ENCODE results near the gene ANKRD44.

Gene ANKRD44

DNA sequence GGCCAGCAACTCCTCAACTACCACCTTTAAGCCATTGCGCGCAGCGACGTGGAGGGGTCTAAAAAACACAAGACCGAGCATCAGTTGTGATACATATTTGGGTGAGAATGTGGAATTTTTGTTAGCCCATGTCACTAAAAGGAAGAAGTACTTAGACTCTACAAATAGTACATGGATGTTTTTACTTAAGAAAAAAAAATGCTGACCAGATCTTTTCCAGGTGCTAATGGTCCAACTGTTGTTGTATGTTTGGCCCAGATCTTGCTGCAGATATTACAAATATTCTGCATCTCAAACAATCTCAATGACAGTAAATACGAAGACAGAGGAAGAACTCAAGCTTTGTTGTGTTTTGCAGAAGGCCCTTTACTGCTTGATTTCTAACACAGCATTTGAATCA, 317.0 kb downstream of the ANKRD44 start:
- Mint-ChIP-seq H3K4me3 (no peak overlapping the region), H3K27me3 (no peaks in the 10 kb centered on the region), H3K27ac (no peak overlapping the region), H3K4me1 (peaks cover 40% of the 10 kb centered on the region), H3K9me3 (no peaks in the 10 kb centered on the region)
- ATAC-seq (no peak), DNase-seq (no peak)

DNA sequence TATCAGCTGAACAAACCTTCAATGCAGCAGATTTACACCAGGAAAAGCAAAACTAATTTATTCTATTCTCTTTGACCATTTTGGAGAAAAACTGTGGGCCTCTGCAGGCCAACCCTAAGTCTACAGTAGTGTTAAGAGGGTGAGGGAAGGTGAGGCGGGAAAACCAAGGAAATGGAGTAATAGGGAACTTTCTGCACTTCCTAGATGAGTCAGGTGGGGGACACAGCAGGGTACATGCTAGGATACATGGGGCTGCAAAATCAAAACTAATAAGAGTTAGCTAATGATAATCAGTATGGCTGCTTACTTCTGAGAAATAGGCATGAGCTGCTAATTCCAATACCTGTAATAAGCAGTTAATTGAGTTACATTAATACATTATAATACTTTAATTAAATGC, 318.1 kb downstream of the ANKRD44 start:
- H3K27me3 Mint-ChIP-seq, result no peaks in the 10 kb centered on the region
- DNase-seq (no peak), ATAC-seq (no peak)
- peaks cover 52% of the 10 kb centered on the region for H3K4me1 Mint-ChIP-seq
- H3K27ac Mint-ChIP-seq, result peak overlapping the region in 1 of 2 donors; percentile 42
- no peaks in the 10 kb centered on the region for H3K9me3 Mint-ChIP-seq
- no peak overlapping the region for H3K4me3 Mint-ChIP-seq

- H3K27me3 Mint-ChIP-seq, result no peaks in the 10 kb centered on the region
- peak overlapping the region; percentile 91 to 92 for H3K27ac Mint-ChIP-seq
- peak overlapping the region; percentile 11 to 49 for H3K4me3 Mint-ChIP-seq
- peaks cover 0 to 2% of the 10 kb centered on the region in 2 donors for H3K9me3 Mint-ChIP-seq
- H3K4me1 Mint-ChIP-seq, result peaks cover 67% of the 10 kb centered on the region
- no peak for DNase-seq
- no peak for ATAC-seq
These were observed 319.7 kb downstream of the ANKRD44 start for GRCh38 chr2:196990788-196991461.

DNA sequence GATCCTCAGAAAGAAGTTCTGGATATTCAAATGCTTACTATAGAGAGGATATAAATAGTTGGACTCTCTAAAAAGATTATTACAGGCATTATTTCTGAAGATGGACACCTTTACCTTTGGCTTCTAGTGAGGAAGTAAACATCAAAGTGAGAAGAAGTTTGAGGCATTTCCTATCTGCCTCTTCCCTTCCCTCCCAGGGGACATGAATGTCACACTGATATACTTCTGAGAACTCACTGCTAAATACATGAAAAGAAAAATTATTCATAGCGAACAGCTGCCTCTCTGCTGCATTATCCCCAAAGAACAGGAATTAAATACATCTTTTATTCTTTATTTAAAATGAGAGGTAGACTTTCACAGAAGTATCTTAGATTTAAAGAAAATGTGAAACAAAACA, 320.5 kb downstream of the ANKRD44 start:
- ATAC-seq (no peak), DNase-seq (no peak)
- Mint-ChIP-seq H3K4me1 (peaks cover 68% of the 10 kb centered on the region), H3K27me3 (no peaks in the 10 kb centered on the region), H3K27ac (peak overlapping the region; percentile 80 to 91), H3K4me3 (peak overlapping the region in 1 of 2 donors; percentile 49), H3K9me3 (peaks cover 0 to 8% of the 10 kb centered on the region in 2 donors)

DNA sequence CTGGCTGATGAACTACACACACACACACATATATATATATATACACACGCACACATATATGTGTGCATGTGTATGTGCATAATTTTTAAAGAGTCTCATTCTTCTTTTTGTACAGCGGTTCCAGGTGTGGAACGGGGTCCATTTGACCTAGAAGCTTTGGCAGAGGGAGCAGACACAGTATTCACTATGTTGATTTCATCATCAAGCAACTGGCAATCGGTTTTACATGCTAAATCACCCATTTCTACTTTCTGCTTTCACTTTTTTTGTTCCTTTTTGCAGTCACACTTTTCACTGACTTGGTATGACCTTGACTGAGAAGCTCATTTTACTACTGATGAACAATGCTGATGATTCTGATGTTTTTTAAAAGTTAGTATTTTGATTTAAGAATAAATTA, 321.1 kb downstream of the ANKRD44 start:
- Mint-ChIP-seq H3K9me3 (peaks cover 0 to 8% of the 10 kb centered on the region in 2 donors), H3K4me3 (peak overlapping the region in 1 of 2 donors; percentile 60), H3K27ac (peak overlapping the region; percentile 80 to 93), H3K4me1 (peaks cover 68% of the 10 kb centered on the region), H3K27me3 (no peaks in the 10 kb centered on the region)
- DNase-seq, result no peak
- ATAC-seq, result no peak

DNA sequence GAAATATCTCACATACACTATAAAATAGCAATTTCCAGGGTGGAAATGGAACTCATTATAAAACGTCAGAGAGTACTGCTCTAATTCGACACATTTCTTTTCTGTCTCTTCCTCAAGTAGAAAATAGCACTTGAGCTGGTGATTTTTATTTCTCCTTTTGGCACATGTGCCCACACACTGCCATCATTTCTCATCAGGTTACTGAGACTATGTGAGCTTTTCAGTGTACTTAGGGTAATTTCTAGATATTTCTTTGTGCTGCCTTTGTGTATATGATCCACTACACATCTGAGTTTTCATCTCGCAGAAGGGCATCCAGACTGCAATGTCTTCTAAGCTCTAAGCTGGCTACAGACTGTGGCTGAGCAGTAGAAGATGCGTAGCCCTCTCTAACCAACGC, 321.9 kb downstream of the ANKRD44 start:
- ATAC-seq, result no peak
- Mint-ChIP-seq H3K4me1 (peaks cover 68% of the 10 kb centered on the region), H3K27ac (peak overlapping the region; percentile 84 to 93), H3K4me3 (peak overlapping the region; percentile 32 to 60), H3K27me3 (no peaks in the 10 kb centered on the region), H3K9me3 (peaks cover 0 to 8% of the 10 kb centered on the region in 2 donors)
- DNase-seq, result no peak

DNA sequence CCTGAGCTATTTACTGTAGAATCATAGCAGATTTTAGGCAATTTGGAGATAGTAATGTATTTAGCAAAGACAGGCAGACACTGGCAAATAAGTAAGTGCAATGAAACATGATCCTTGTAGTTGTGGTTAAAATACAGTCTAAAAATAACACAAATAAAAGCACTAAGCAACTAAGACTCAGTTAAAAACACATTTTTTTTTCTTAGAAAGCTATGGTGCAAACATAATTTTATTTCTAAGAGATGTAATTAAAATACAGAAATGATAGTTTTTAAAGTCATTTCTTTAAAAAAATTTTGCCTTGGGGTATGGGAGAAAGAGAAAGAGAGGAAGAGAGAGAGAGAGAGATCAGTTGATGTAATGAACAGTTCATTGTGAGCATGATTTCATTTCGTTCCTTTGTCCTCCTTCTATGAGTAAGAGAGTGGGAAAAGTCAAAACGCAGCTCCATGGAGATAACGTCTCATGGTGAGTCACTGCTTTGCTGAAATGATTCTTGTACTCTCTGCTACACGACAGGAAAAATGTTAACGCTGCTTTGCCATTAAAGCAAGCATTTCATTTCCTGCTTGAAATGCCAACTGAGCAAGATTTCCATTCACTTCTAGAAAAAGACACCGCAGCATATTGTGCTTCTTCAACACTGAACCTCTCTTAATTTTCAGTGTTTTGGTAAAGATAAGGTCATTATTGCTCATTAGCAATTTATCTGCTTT, 322.8 kb downstream of the ANKRD44 start:
- H3K27me3 Mint-ChIP-seq, result no peaks in the 10 kb centered on the region
- peak overlapping the region; percentile 60 to 62 for H3K4me3 Mint-ChIP-seq
- H3K9me3 Mint-ChIP-seq, result peaks cover 0 to 8% of the 10 kb centered on the region in 2 donors
- H3K4me1 Mint-ChIP-seq, result peaks cover 68% of the 10 kb centered on the region
- ATAC-seq (peak; percentile 97), DNase-seq (peak; percentile 16 to 64)
- peak overlapping the region; percentile 84 to 93 for H3K27ac Mint-ChIP-seq

DNA sequence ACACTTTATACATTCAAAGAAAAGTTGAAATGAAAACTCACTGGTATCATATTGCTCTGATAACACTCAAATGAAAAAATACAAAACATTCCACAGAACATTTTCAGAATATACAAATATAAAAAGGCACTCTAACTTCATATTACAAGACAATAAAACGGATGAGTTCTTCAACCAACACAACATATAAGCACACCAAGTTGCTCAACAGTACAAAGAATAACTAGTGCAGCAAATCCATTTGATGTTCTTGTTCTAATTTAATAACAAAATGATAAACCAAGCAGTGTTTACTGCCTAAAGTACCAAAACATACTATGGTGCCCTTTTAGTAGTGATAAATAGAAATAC, 323.3 kb downstream of the ANKRD44 start:
- DNase-seq, result no peak
- no peak for ATAC-seq
- Mint-ChIP-seq H3K9me3 (peaks cover 1 to 8% of the 10 kb centered on the region in 2 donors), H3K27ac (peak overlapping the region; percentile 34 to 93), H3K4me1 (peaks cover 64% of the 10 kb centered on the region), H3K27me3 (no peaks in the 10 kb centered on the region), H3K4me3 (peak overlapping the region in 1 of 2 donors; percentile 3)

DNA sequence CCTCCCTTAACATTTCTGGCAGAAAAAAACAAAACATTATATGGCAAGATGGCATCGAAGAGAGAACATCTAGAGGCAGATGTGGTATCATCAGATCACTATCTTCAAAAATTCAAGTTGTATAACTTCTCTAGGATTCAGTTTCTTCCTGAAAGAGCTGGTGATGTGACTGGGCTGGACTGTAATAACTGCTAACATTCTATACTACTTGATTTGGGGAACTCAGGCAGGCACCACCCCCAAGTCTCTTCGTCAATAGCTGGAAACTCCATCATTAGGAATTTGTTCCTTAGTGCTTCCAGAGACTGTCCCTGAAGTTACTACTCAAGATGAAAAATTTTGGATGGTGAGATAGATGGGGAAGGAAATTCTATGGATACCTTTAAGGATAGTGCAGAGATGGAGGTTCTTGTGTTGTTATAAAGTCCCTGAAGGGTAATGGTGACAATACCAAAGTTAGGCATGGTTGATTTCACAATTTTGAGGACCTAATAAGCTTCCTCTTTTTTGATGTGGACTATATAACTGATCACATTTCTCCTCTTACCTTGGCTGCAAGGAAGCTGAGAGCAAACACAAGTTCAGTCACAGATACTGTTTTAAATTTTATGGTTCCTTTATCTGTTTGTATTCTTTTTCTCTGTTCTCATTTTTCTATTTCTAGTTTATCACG, 324.9 kb downstream of the ANKRD44 start:
- Mint-ChIP-seq H3K27me3 (no peaks in the 10 kb centered on the region), H3K27ac (peak overlapping the region in 1 of 2 donors; percentile 8), H3K9me3 (peaks cover 8 to 14% of the 10 kb centered on the region in 2 donors), H3K4me1 (peaks cover 55% of the 10 kb centered on the region), H3K4me3 (no peak overlapping the region)
- no peak for ATAC-seq
- no peak for DNase-seq

GRCh38 chr2:196984903-196985302, 325.7 kb downstream of the ANKRD44 start:
- H3K27me3 Mint-ChIP-seq, result no peaks in the 10 kb centered on the region
- DNase-seq (no peak), ATAC-seq (no peak)
- H3K9me3 Mint-ChIP-seq, result peaks cover 8 to 14% of the 10 kb centered on the region in 2 donors
- H3K4me3 Mint-ChIP-seq, result no peak overlapping the region
- H3K27ac Mint-ChIP-seq, result no peak overlapping the region
- H3K4me1 Mint-ChIP-seq, result peaks cover 47% of the 10 kb centered on the region

DNA sequence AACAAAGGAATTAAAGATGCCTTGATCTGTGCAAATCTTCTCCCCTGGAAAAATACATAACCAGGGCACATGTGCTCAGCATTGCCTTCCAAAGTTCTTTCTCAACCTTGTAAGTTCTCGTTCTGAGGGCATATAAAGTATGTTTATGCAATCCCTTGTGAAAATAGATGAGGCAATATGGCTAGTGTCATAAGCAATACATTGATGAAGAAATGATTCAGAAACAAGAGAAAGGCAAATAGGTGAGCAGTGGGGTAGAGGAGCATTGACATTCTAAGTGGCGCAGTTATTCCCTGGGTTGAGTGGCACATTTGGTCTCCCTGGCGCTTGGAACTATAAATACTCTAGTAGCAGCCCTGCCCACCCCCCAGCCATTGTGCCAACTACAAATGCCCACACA, 326.6 kb downstream of the ANKRD44 start:
- H3K27ac Mint-ChIP-seq, result peak overlapping the region; percentile 24 to 30

DNA sequence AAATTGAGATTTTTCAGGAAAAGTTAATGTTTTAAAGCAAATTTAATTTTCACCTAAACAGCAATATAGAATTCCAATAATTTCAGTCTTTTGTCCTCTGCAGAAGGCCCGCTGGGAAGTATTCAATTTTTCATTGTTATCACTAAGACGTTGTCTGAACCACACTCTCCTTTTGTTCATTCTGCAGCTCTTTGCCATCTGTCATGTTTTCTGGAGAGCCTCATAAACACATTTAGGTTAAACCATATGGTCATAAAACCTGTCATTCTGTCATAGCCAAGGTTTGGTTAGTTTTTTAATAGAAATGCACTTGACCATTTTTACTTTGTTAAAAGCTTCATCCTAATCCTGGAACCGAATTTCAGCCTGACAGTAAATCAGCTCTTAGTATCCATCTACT, 330.1 kb downstream of the ANKRD44 start:
- Mint-ChIP-seq H3K27me3 (no peaks in the 10 kb centered on the region), H3K27ac (no peak overlapping the region), H3K4me1 (peaks cover 11% of the 10 kb centered on the region), H3K4me3 (no peak overlapping the region), H3K9me3 (peaks cover 8% of the 10 kb centered on the region in 2 donors)
- DNase-seq (no peak), ATAC-seq (no peak)

More for the DNA sequence above, 326.6 kb downstream of the ANKRD44 start:
- peaks cover 38% of the 10 kb centered on the region for H3K4me1 Mint-ChIP-seq
- DNase-seq (no peak), ATAC-seq (no peak)
- H3K9me3 Mint-ChIP-seq, result peaks cover 8 to 14% of the 10 kb centered on the region in 2 donors
- no peaks in the 10 kb centered on the region for H3K27me3 Mint-ChIP-seq
- no peak overlapping the region for H3K4me3 Mint-ChIP-seq

DNA sequence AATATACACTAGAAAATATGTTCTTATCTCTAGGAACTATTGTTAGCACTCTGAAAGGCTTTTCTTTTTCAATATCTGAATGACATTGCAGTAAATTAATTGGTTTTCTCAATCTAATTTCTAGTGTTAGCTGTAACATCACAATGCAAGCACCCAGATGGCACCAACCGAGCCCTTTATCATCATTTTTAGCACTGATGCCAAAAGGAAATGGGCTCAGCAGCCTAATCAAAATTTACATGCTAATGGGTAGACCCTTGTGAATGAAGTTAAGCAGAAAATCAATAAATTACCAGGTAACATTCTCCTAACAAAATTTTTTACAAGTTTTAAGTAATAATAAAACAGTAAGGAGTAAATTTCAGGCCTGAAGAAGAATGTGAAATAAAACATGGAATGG, 330.6 kb downstream of the ANKRD44 start:
- H3K27ac Mint-ChIP-seq, result no peak overlapping the region
- H3K4me3 Mint-ChIP-seq, result no peak overlapping the region
- H3K4me1 Mint-ChIP-seq, result peaks cover 13% of the 10 kb centered on the region
- H3K9me3 Mint-ChIP-seq, result peaks cover 6 to 8% of the 10 kb centered on the region in 2 donors
- DNase-seq, result no peak
- ATAC-seq, result no peak
- no peaks in the 10 kb centered on the region for H3K27me3 Mint-ChIP-seq

- Mint-ChIP-seq H3K9me3 (peaks cover 6 to 8% of the 10 kb centered on the region in 2 donors), H3K4me3 (no peak overlapping the region), H3K4me1 (peaks cover 20% of the 10 kb centered on the region), H3K27ac (no peak overlapping the region), H3K27me3 (no peaks in the 10 kb centered on the region)
- DNase-seq, result no peak
- ATAC-seq, result no peak
These were observed 333.1 kb downstream of the ANKRD44 start for GRCh38 chr2:196977507-196977906.

GRCh38 chr2:196974970-196975369, 335.6 kb downstream of the ANKRD44 start:
- H3K9me3 Mint-ChIP-seq, result no peaks in the 10 kb centered on the region
- ATAC-seq, result no peak
- peak overlapping the region in 1 of 2 donors; percentile 55 for H3K27ac Mint-ChIP-seq
- DNase-seq, result no peak
- H3K4me3 Mint-ChIP-seq, result no peak overlapping the region
- no peaks in the 10 kb centered on the region for H3K27me3 Mint-ChIP-seq
- peaks cover 19% of the 10 kb centered on the region for H3K4me1 Mint-ChIP-seq
